ENCODE results near the gene CSNK2A1.

The CSNK2A1 gene

GRCh38 chr20:433300-433975 lies 110.2 kb downstream of the CSNK2A1 start:
- in situ Hi-C loops (cut with HindIII; ENCODE audit: low sequenced_read_pairs) = no loop called here

- in situ Hi-C loops (cut with HindIII; ENCODE audit: low sequenced_read_pairs) = no loop called here
Observed at GRCh38 chr20:432677-433299, 110.8 kb downstream of the CSNK2A1 start.

GRCh38 chr20:432208-432607 lies 111.4 kb downstream of the CSNK2A1 start:
- in situ Hi-C loops (cut with HindIII; ENCODE audit: low sequenced_read_pairs) = no loop called here

- in situ Hi-C loops (cut with HindIII; ENCODE audit: low sequenced_read_pairs) = no loop called here
Observed at GRCh38 chr20:431012-431904, 112.3 kb downstream of the CSNK2A1 start.

GRCh38 chr20:430091-430999 lies 113.2 kb downstream of the CSNK2A1 start:
- in situ Hi-C loops (cut with HindIII; ENCODE audit: low sequenced_read_pairs) = no loop called here

GRCh38 chr20:428658-429200 lies 114.9 kb downstream of the CSNK2A1 start:
- in situ Hi-C loops (cut with HindIII; ENCODE audit: low sequenced_read_pairs) = no loop called here

- in situ Hi-C loops (cut with HindIII; ENCODE audit: low sequenced_read_pairs) = no loop called here
Observed at GRCh38 chr20:427849-428657, 115.5 kb downstream of the CSNK2A1 start.

- in situ Hi-C loops (cut with HindIII; ENCODE audit: low sequenced_read_pairs) = no loop called here
Observed at GRCh38 chr20:427401-427800, 116.2 kb downstream of the CSNK2A1 start.

GRCh38 chr20:426566-426965 lies 117.0 kb downstream of the CSNK2A1 start:
- in situ Hi-C loops (cut with HindIII; ENCODE audit: low sequenced_read_pairs) = no loop called here

Data from DLD1 (cell line).